VCaP (cell line): ENCODE measurements around the gene PRLR.

ENCODE experiments used
- H3K27ac ChIP-seq: fragments of 450-650 bp; 2 replicates; pipeline ENCODE4 v1.5.1; 2017
- CTCF ChIP-seq: fragments of 450-650 bp; conservative IDR thresholded peaks from 2 replicates; pipeline ENCODE4 v1.5.1; 2017; ENCODE audit warnings: mild to moderate bottlenecking, moderate library complexity

The PRLR gene

GRCh38 chr5:35092703-35093102, 137.6 kb downstream of the PRLR start:
- H3K27ac ChIP-seq = no peak overlapping the region
- TF ChIP-seq CTCF = no peak

- TF ChIP-seq CTCF = no peak
- H3K27ac ChIP-seq = no peak overlapping the region
Measured at GRCh38 chr5:35091704-35092103, 138.6 kb downstream of the PRLR start.

- H3K27ac ChIP-seq = no peak overlapping the region
- peak; percentile 97 for TF ChIP-seq CTCF
Measured at GRCh38 chr5:35089334-35090314, 140.7 kb downstream of the PRLR start.

- no peak overlapping the region for H3K27ac ChIP-seq
- TF ChIP-seq CTCF = no peak
Measured at GRCh38 chr5:35087991-35088390, 142.3 kb downstream of the PRLR start.

GRCh38 chr5:35083150-35083549, 147.1 kb downstream of the PRLR start:
- no peak for TF ChIP-seq CTCF
- no peak overlapping the region for H3K27ac ChIP-seq

- H3K27ac ChIP-seq = no peak overlapping the region
- no peak for TF ChIP-seq CTCF
Measured at GRCh38 chr5:35082530-35082929, 147.8 kb downstream of the PRLR start.

GRCh38 chr5:35081134-35081533, 149.2 kb downstream of the PRLR start:
- TF ChIP-seq CTCF = no peak
- H3K27ac ChIP-seq = no peak overlapping the region
